Lower lobe of right lung (tissue), 2 donors: ENCODE measurements around the gene NCKAP5. TPM values are rescaled to one million over a fixed set of nuclear protein-coding genes. Genes with fewer than 3 reads are reported as not detected.

Experiments
- ATAC-seq, 2 donors: fragments of 200-7000 bp; cut with Tn5 transposase; one replicate each; pipeline ENCODE4 v1.9.1; 2020 to 2022; ENCODE audit warnings: mild to moderate bottlenecking in 2 of 2, moderate library complexity in 2 of 2
- DNase-seq: peaks from one replicate; pipeline ENCODE4 v3.0.0-alpha.2; 2020
- H3K27ac ChIP-seq: fragments of 200-600 bp; one replicate; pipeline ENCODE4 v1.8.0; 2022
- H3K27me3 ChIP-seq: fragments of 200-600 bp; one replicate; pipeline ENCODE4 v1.8.0; 2022; ENCODE audit warnings: low read depth
- H3K36me3 ChIP-seq: fragments of 200-600 bp; one replicate; pipeline ENCODE4 v1.8.0; 2022; ENCODE audit warnings: mild to moderate bottlenecking
- H3K4me1 ChIP-seq: fragments of 200-600 bp; one replicate; pipeline ENCODE4 v1.8.0; 2022
- H3K4me3 ChIP-seq: fragments of 200-600 bp; one replicate; pipeline ENCODE4 v1.8.0; 2022; ENCODE audit warnings: mild to moderate bottlenecking
- H3K9me3 ChIP-seq: fragments of 200-600 bp; one replicate; pipeline ENCODE4 v1.8.0; 2022
- CTCF ChIP-seq: fragments of 200-600 bp; IDR thresholded peaks from one replicate; pipeline ENCODE4 v1.8.0; 2022; ENCODE audit warnings: antibody characterized with exemption, mild to moderate bottlenecking
- intact Hi-C: fragments of 100-400 bp; cut with DNase I; formaldehyde crosslinking; loops from one replicate; pipeline ENCODE4 v1.11.0; 2022
- total RNA-seq: library from RNA; stranded (reverse); fragmentation: NEBNext Ultra II Directional; extraction: Animal tissue kit (Norgen Biotek cat#: 25700); gene quantifications from one replicate; pipeline ENCODE4 v1.2.1, GENCODE V29; 2021
- donor health status: DM: no; HTN: yes; CAD: no; lungs with severe emphysema.

NCKAP5 gene
- total RNA-seq, 1 donor from 2014 or later = 34.6 TPM

- no peaks in the 10 kb centered on the region for H3K9me3 ChIP-seq
- no peaks in the 10 kb centered on the region for H3K27me3 ChIP-seq
- no peak for TF ChIP-seq CTCF
- no peaks in the 10 kb centered on the region for H3K4me1 ChIP-seq
- DNase-seq = no peak
- H3K36me3 ChIP-seq = no peaks in the 10 kb centered on the region
- intact Hi-C loops = no loop called here
- no peak for ATAC-seq
- H3K27ac ChIP-seq = no peak overlapping the region
- H3K4me3 ChIP-seq = no peak overlapping the region
These were observed 421.4 kb downstream of the NCKAP5 start for GRCh38 chr2:133146893-133147292.

- Histone ChIP-seq H3K27ac (no peak overlapping the region), H3K9me3 (no peaks in the 10 kb centered on the region), H3K27me3 (no peaks in the 10 kb centered on the region), H3K36me3 (no peaks in the 10 kb centered on the region), H3K4me3 (no peak overlapping the region), H3K4me1 (no peaks in the 10 kb centered on the region)
- intact Hi-C loops = no loop called here
- ATAC-seq = no peak
- no peak for DNase-seq
- no peak for TF ChIP-seq CTCF
These were observed 424.6 kb downstream of the NCKAP5 start for GRCh38 chr2:133143645-133144044.

GRCh38 chr2:133142087-133142486 lies 426.2 kb downstream of the NCKAP5 start:
- intact Hi-C loops = no loop called here
- Histone ChIP-seq H3K27me3 (no peaks in the 10 kb centered on the region), H3K4me1 (no peaks in the 10 kb centered on the region), H3K9me3 (no peaks in the 10 kb centered on the region), H3K27ac (no peak overlapping the region), H3K36me3 (no peaks in the 10 kb centered on the region), H3K4me3 (no peak overlapping the region)
- TF ChIP-seq CTCF = no peak
- ATAC-seq (no peak), DNase-seq (no peak)

GRCh38 chr2:133140620-133141019 lies 427.6 kb downstream of the NCKAP5 start:
- ATAC-seq = no peak
- intact Hi-C loops = no loop called here
- Histone ChIP-seq H3K4me1 (no peaks in the 10 kb centered on the region), H3K36me3 (no peaks in the 10 kb centered on the region), H3K27ac (no peak overlapping the region), H3K4me3 (no peak overlapping the region), H3K27me3 (no peaks in the 10 kb centered on the region), H3K9me3 (no peaks in the 10 kb centered on the region)
- no peak for TF ChIP-seq CTCF
- DNase-seq = no peak

GRCh38 chr2:133139847-133140533 lies 428.3 kb downstream of the NCKAP5 start:
- DNase-seq (no peak), ATAC-seq (no peak)
- no peak for TF ChIP-seq CTCF
- Histone ChIP-seq H3K27ac (no peak overlapping the region), H3K36me3 (no peaks in the 10 kb centered on the region), H3K4me3 (no peak overlapping the region), H3K27me3 (no peaks in the 10 kb centered on the region), H3K4me1 (no peaks in the 10 kb centered on the region), H3K9me3 (no peaks in the 10 kb centered on the region)
- intact Hi-C loops = no loop called here
